CD14-positive monocyte (primary cell): ENCODE results near the gene TTC39B. TPM values are rescaled to one million over a fixed set of nuclear protein-coding genes. Genes with fewer than 3 reads are reported as not detected.

Experiments
- DNase-seq, 3 donors: peaks; one replicate each; pipeline ENCODE4 v3.0.0-alpha.2; 2011 to 2022
- H2AFZ ChIP-seq: 2 replicates; pipeline ENCODE4 v1.6.0; 2012; ENCODE audit warnings: mild to moderate bottlenecking, low read depth, low read length, inconsistent platforms; ENCODE audit not compliant: insufficient read depth, poor library complexity, severe bottlenecking
- H3K27ac ChIP-seq, 2 donors: 1 replicate in 1 of 2; 2 replicates in 1 of 2; pipeline ENCODE4 v1.5.1; 2012 to 2013; ENCODE audit warnings: low read length in 2 of 2, control low read depth in 1 of 2, inconsistent platforms in 1 of 2, low read depth in 1 of 2, mild to moderate bottlenecking in 1 of 2
- H3K27me3 ChIP-seq, 2 donors: one replicate each; pipeline versions ENCODE4 v1.6.0 to v1.6.1; 2011 to 2013; ENCODE audit warnings: low read length in 2 of 2; ENCODE audit not compliant: control insufficient read depth in 2 of 2, insufficient read depth in 2 of 2
- H3K36me3 ChIP-seq, 2 donors: replicated peaks in 1 of 2; 1 replicate in 1 of 2; 2 replicates in 1 of 2; pipeline versions ENCODE4 v1.5.1 to v1.6.1; 2012 to 2013; ENCODE audit warnings: low read length in 2 of 2, control low read depth in 1 of 2, inconsistent platforms in 1 of 2, mild to moderate bottlenecking in 1 of 2; ENCODE audit not compliant: insufficient read depth in 2 of 2, control insufficient read depth in 1 of 2
- H3K4me1 ChIP-seq, 2 donors: 1 replicate in 1 of 2; 2 replicates in 1 of 2; pipeline versions ENCODE4 v1.5.1 to v1.6.1; 2012 to 2013; ENCODE audit warnings: low read length in 2 of 2, control low read depth in 1 of 2, inconsistent platforms in 1 of 2, mild to moderate bottlenecking in 1 of 2, moderate library complexity in 1 of 2; ENCODE audit not compliant: insufficient read depth in 2 of 2, control insufficient read depth in 1 of 2
- H3K4me2 ChIP-seq: replicated peaks from 2 replicates; pipeline ENCODE3; 2012; ENCODE audit warnings: low read length, moderate library complexity, mild to moderate bottlenecking; ENCODE audit not compliant: poor library complexity, severe bottlenecking; ENCODE audit errors: extremely low read depth
- H3K4me3 ChIP-seq, 3 experiments: fragments of 200-600 bp in 1 of 3; sonication (generic) in 1 of 3; replicated peaks in 1 of 3; 1 replicate in 2 of 3; 2 replicates in 1 of 3; pipeline ENCODE4 v1.5.1; 2011 to 2013; ENCODE audit warnings: low read length in 3 of 3, mild to moderate bottlenecking in 3 of 3, control low read depth in 2 of 3, low read depth in 2 of 3, inconsistent platforms in 1 of 3, moderate library complexity in 1 of 3
- H3K79me2 ChIP-seq: 2 replicates; pipeline ENCODE4 v1.6.0; 2012; ENCODE audit warnings: mild to moderate bottlenecking, control low read depth, inconsistent platforms, low read length, moderate library complexity; ENCODE audit not compliant: insufficient read depth
- H3K9ac ChIP-seq: 2 replicates; pipeline ENCODE4 v1.6.0; 2017; ENCODE audit warnings: low read length, mild to moderate bottlenecking; ENCODE audit not compliant: insufficient read depth, poor library complexity, severe bottlenecking
- H3K9me3 ChIP-seq, 2 donors: replicated peaks in 1 of 2; 1 replicate in 1 of 2; 2 replicates in 1 of 2; pipeline versions ENCODE4 v1.5.1 to v1.6.1; 2012 to 2013; ENCODE audit warnings: low read length in 2 of 2, control low read depth in 1 of 2; ENCODE audit not compliant: control insufficient read depth in 1 of 2, insufficient read depth in 1 of 2
- H4K20me1 ChIP-seq: 2 replicates; pipeline ENCODE4 v1.6.0; 2012; ENCODE audit warnings: mild to moderate bottlenecking, low read length, control low read depth, moderate library complexity; ENCODE audit not compliant: insufficient read depth
- H3K27ac Mint-ChIP-seq, 7 donors: one replicate each; pipeline ENCODE4 v1.8.0; 2020; ENCODE audit warnings: mild to moderate bottlenecking in 7 of 7, mixed read lengths in 7 of 7, moderate library complexity in 6 of 7, inconsistent platforms in 2 of 7
- H3K27me3 Mint-ChIP-seq, 3 donors: one replicate each; pipeline ENCODE4 v1.8.0; 2021 to 2022; ENCODE audit warnings: low read depth in 3 of 3, mild to moderate bottlenecking in 3 of 3, mixed read lengths in 3 of 3, moderate library complexity in 3 of 3, inconsistent platforms in 1 of 3
- H3K36me3 Mint-ChIP-seq, 2 donors: one replicate each; pipeline ENCODE4 v1.8.0; 2020; ENCODE audit warnings: mixed read lengths in 2 of 2, inconsistent platforms in 1 of 2, mild to moderate bottlenecking in 1 of 2
- H3K4me1 Mint-ChIP-seq: one replicate; pipeline ENCODE4 v1.8.0; 2020; ENCODE audit warnings: mild to moderate bottlenecking, mixed read lengths
- H3K4me3 Mint-ChIP-seq, 2 donors: one replicate each; pipeline ENCODE4 v1.8.0; 2020; ENCODE audit warnings: mild to moderate bottlenecking in 2 of 2, mixed read lengths in 2 of 2, moderate library complexity in 1 of 2
- H3K9me3 Mint-ChIP-seq, 7 donors: one replicate each; pipeline ENCODE4 v1.8.0; 2020 to 2022; ENCODE audit warnings: mixed read lengths in 7 of 7, mild to moderate bottlenecking in 6 of 7, moderate library complexity in 6 of 7, inconsistent platforms in 2 of 7
- WGBS: methylation state at CpG from one replicate; pipeline ENCODE4 v1.1.5; 2013; ENCODE audit warnings: missing lambda C conversion rate; ENCODE audit not compliant: insufficient coverage; 5-methylcytosine and 5-hydroxymethylcytosine counted together
- intact Hi-C, 2 donors: fragments of 100-400 bp; cut with micrococcal nuclease; formaldehyde crosslinking; loops; one replicate each; pipeline versions ENCODE4 v1.15.0 to v1.15.1; 2023
- polyA plus RNA-seq, 3 donors: library from polyadenylated mRNA; depleted of rRNA in 1 of 3; unstranded in 2 of 3; stranded (reverse) in 1 of 3; fragments of 300-500 nt in 2 of 3; fragments of >200 nt in 1 of 3; fragmentation: Illumina TruSeq in 2 of 3; gene quantifications; 1 replicate in 2 of 3; 2 replicates in 1 of 3; pipeline ENCODE4 v1.2.3, GENCODE V29; 2012 to 2021
- TF ChIP-seq, protein P1 (sequence below): fragments of 200-600 bp; IDR thresholded peaks from one replicate; pipeline ENCODE4 v1.8.0; 2022; ENCODE audit warnings: antibody characterized with exemption, mild to moderate bottlenecking

Gene TTC39B
- polyA plus RNA-seq, 3 donors, result 0.87 to 5.3 (median 3.1) TPM

DNA sequence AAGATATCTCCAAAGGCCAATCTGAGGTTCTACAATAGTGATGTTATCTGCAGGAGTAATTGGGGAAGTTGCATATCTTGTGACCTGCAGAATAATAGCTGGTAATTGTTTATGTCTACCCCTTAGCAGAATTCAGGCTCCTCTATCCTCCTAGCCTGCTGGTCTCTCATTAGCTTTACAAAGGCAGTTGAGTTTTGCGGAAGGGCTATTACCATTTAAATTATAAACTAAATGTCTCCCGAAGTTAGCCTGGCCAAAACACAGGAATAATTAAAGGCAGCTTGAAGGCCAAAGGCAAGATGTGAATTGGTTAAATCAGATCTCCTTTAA, 168.7 kb downstream of the TTC39B start:
- H3K79me2 ChIP-seq, result no peaks in the 10 kb centered on the region
- no peak overlapping the region for H3K4me3 ChIP-seq
- Mint-ChIP-seq H3K27me3 (peaks cover 2 to 6% (median 3%) of the 10 kb centered on the region in 3 donors), H3K4me3 (no peak overlapping the region), H3K4me1 (peaks cover 6% of the 10 kb centered on the region), H3K36me3 (no peaks in the 10 kb centered on the region), H3K27ac (no peak overlapping the region), H3K9me3 (peaks cover 0 to 2% (median 0%) of the 10 kb centered on the region in 7 donors)
- no peak overlapping the region for H3K9ac ChIP-seq
- TF ChIP-seq, protein P1, sequence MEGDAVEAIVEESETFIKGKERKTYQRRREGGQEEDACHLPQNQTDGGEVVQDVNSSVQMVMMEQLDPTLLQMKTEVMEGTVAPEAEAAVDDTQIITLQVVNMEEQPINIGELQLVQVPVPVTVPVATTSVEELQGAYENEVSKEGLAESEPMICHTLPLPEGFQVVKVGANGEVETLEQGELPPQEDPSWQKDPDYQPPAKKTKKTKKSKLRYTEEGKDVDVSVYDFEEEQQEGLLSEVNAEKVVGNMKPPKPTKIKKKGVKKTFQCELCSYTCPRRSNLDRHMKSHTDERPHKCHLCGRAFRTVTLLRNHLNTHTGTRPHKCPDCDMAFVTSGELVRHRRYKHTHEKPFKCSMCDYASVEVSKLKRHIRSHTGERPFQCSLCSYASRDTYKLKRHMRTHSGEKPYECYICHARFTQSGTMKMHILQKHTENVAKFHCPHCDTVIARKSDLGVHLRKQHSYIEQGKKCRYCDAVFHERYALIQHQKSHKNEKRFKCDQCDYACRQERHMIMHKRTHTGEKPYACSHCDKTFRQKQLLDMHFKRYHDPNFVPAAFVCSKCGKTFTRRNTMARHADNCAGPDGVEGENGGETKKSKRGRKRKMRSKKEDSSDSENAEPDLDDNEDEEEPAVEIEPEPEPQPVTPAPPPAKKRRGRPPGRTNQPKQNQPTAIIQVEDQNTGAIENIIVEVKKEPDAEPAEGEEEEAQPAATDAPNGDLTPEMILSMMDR, result no peak
- no peak overlapping the region for H3K27ac ChIP-seq
- no peaks in the 10 kb centered on the region for H3K36me3 ChIP-seq
- H3K4me1 ChIP-seq, result no peaks in the 10 kb centered on the region
- no peaks in the 10 kb centered on the region for H4K20me1 ChIP-seq
- no peaks in the 10 kb centered on the region for H3K9me3 ChIP-seq
- H3K4me2 ChIP-seq, result no peak overlapping the region
- no peak for DNase-seq
- WGBS, result no CpG with 5 or more reads among the region's 2 CpGs
- intact Hi-C loops, result no loop called here
- no peaks in the 10 kb centered on the region for H3K27me3 ChIP-seq
- no peak overlapping the region for H2AFZ ChIP-seq

DNA sequence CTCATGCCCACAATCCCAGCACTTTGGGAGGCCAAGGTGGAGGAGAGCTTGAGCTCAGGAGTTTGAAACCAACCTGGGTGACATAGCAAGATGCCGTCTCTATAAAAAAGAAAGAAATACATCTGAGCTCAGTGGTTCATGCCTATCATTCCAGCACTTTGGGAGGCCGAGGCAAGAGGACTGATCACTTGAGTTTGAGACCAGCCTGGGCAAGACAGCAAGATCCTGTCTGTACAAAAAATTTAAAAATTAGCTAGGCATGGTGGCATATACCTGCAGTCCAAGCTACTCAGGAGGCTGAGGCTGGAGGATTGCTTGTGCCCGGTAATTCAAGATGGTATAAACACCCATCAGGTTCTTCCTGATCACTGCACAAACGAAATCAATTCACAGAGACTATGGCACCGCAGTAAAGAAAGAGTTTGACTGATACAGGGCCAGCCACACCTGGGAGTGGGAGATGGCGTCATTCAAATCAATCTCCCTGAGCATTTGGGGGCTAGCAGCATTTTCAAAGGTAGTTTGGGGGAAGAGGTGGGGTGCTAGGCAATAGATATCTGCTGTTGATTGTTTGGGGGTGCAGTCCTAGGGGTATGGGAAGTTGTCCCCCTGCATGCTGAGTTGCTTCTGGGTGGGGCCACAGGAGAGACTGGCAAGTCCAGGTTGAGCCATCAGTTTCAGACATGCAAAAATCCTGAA, 169.2 kb downstream of the TTC39B start:
- no peak for DNase-seq
- 91% methylated on average over 4 of the region's 6 CpGs for WGBS
- Mint-ChIP-seq H3K4me3 (no peak overlapping the region), H3K27me3 (peaks cover 2 to 6% (median 3%) of the 10 kb centered on the region in 3 donors), H3K27ac (no peak overlapping the region), H3K36me3 (no peaks in the 10 kb centered on the region), H3K4me1 (peaks cover 6% of the 10 kb centered on the region), H3K9me3 (peaks cover 0 to 2% (median 0%) of the 10 kb centered on the region in 7 donors)
- TF ChIP-seq, protein P1, result no peak
- H3K79me2 ChIP-seq, result no peaks in the 10 kb centered on the region
- H3K4me2 ChIP-seq, result no peak overlapping the region
- no peak overlapping the region for H2AFZ ChIP-seq
- H3K4me3 ChIP-seq, result no peak overlapping the region
- no peaks in the 10 kb centered on the region for H4K20me1 ChIP-seq
- no peaks in the 10 kb centered on the region for H3K27me3 ChIP-seq
- no peaks in the 10 kb centered on the region for H3K4me1 ChIP-seq
- H3K36me3 ChIP-seq, result no peaks in the 10 kb centered on the region
- intact Hi-C loops, result no loop called here
- H3K9ac ChIP-seq, result no peak overlapping the region
- H3K9me3 ChIP-seq, result no peaks in the 10 kb centered on the region
- H3K27ac ChIP-seq, result no peak overlapping the region
